Cardiac muscle cell (in vitro differentiated cells and primary cell): ENCODE results near the gene TRIOBP. TPM values are rescaled to one million over a fixed set of nuclear protein-coding genes. Genes with fewer than 3 reads are reported as not detected.
A peak's percentile ranks its signal among the peaks of the same experiment; 100 is the strongest.

ENCODE experiments used
- DNase-seq, 2 donors: peaks; one replicate each; pipeline versions ENCODE4 v3.0.0 to v3.0.0-alpha.2; 2010 to 2017; ENCODE audit warnings: low read depth in 1 of 2, low spot score in 1 of 2
- H3K27ac ChIP-seq: fragments of 200-600 bp; sonication (generic); 2 replicates; pipeline ENCODE4 v1.5.1; 2016
- H3K27me3 ChIP-seq: fragments of 200-600 bp; sonication (generic); 2 replicates; pipeline ENCODE4 v1.6.0; 2016; ENCODE audit warnings: control low read depth
- H3K36me3 ChIP-seq: fragments of 200-600 bp; sonication (generic); 2 replicates; pipeline ENCODE4 v1.5.1; 2016; ENCODE audit warnings: control low read depth
- H3K4me1 ChIP-seq: fragments of 200-600 bp; sonication (generic); 2 replicates; pipeline ENCODE4 v1.8.1; 2017; ENCODE audit warnings: low read depth, mild to moderate bottlenecking, mixed run types
- H3K4me3 ChIP-seq: fragments of 200-600 bp; sonication (generic); 2 replicates; pipeline ENCODE4 v1.5.1; 2016; ENCODE audit warnings: mild to moderate bottlenecking
- H3K9me3 ChIP-seq: fragments of 200-600 bp; sonication (generic); 2 replicates; pipeline ENCODE4 v1.5.1; 2017; ENCODE audit warnings: low read depth, mild to moderate bottlenecking, control low read depth
- polyA plus RNA-seq: library from polyadenylated mRNA; unstranded; fragments of >200 nt; fragmentation: Nextera tagmentation; extraction: Ambion mirVana; gene quantifications from 2 replicates; pipeline ENCODE4 v1.2.1, GENCODE V29; 2016
- total RNA-seq: library from RNA; depleted of rRNA; stranded (reverse); fragments of >200 nt; gene quantifications from 2 replicates; pipeline ENCODE4 v1.2.3, GENCODE V29; 2016
- TF ChIP-seq, protein P1 (sequence below): IDR thresholded peaks from 2 replicates; pipeline ENCODE4 v1.5.1; 2012; ENCODE audit warnings: low read depth, mild to moderate bottlenecking, low read length

Gene TRIOBP
- total and polyA plus RNA-seq, 2 experiments from 2014 or later: 150 to 202 TPM

DNA sequence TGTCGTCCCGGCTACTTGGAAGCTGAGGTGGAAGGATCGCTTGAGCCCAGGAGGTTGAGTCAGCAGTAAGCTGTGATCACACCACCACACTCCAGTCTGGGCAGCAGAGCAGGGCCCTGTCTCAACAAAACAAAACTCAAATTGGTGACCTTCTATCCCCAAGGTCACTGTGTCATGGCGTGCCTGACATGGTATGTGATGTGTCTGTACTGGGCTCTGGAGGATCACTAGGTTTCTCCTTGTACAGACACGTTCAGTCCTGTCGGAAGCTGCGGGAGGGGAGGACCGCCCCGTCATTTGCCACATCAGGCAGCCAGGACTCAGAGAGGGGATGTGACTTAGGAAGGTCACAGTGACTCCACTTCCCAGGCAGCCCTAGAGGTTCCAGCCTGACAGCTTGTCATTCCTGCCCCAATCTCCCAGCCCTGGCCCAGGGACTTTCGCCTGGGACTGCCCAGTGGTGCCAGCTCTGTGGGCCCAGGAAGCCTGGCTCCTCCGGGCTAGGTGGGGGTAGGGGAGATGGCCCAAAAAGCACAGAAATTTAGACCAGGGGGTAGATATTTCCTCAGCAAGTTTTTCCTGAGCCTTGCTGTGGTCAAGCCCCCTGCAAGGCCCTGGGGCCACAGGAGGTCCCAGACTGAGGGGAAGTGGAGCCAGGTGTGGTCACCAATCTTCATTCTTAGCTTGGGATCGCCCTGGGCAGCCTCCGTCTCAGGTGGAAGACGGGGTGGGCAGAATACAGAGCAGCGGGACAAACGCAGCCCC lies 53.2 kb downstream of the TRIOBP start:
- H3K9me3 ChIP-seq: no peaks in the 10 kb centered on the region
- TF ChIP-seq, protein P1, sequence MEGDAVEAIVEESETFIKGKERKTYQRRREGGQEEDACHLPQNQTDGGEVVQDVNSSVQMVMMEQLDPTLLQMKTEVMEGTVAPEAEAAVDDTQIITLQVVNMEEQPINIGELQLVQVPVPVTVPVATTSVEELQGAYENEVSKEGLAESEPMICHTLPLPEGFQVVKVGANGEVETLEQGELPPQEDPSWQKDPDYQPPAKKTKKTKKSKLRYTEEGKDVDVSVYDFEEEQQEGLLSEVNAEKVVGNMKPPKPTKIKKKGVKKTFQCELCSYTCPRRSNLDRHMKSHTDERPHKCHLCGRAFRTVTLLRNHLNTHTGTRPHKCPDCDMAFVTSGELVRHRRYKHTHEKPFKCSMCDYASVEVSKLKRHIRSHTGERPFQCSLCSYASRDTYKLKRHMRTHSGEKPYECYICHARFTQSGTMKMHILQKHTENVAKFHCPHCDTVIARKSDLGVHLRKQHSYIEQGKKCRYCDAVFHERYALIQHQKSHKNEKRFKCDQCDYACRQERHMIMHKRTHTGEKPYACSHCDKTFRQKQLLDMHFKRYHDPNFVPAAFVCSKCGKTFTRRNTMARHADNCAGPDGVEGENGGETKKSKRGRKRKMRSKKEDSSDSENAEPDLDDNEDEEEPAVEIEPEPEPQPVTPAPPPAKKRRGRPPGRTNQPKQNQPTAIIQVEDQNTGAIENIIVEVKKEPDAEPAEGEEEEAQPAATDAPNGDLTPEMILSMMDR: no peak
- no peak overlapping the region for H3K4me3 ChIP-seq
- H3K36me3 ChIP-seq: peaks cover 12% of the 10 kb centered on the region
- H3K27me3 ChIP-seq: no peaks in the 10 kb centered on the region
- peak overlapping the region; percentile 84 for H3K27ac ChIP-seq
- peaks cover 48% of the 10 kb centered on the region for H3K4me1 ChIP-seq
- DNase-seq: peak; percentile 33 to 50

GRCh38 chr22:37750596-37751162 lies 53.8 kb downstream of the TRIOBP start:
- peak overlapping the region; percentile 84 for H3K27ac ChIP-seq
- H3K36me3 ChIP-seq: peaks cover 17% of the 10 kb centered on the region
- H3K4me3 ChIP-seq: no peak overlapping the region
- H3K4me1 ChIP-seq: peaks cover 48% of the 10 kb centered on the region
- DNase-seq: no peak
- no peaks in the 10 kb centered on the region for H3K9me3 ChIP-seq
- no peaks in the 10 kb centered on the region for H3K27me3 ChIP-seq
- TF ChIP-seq, protein P1: no peak

- peaks cover 48% of the 10 kb centered on the region for H3K4me1 ChIP-seq
- peak overlapping the region; percentile 35 for H3K27ac ChIP-seq
These were observed 54.8 kb downstream of the TRIOBP start for GRCh38 chr22:37751449-37752188.

DNA sequence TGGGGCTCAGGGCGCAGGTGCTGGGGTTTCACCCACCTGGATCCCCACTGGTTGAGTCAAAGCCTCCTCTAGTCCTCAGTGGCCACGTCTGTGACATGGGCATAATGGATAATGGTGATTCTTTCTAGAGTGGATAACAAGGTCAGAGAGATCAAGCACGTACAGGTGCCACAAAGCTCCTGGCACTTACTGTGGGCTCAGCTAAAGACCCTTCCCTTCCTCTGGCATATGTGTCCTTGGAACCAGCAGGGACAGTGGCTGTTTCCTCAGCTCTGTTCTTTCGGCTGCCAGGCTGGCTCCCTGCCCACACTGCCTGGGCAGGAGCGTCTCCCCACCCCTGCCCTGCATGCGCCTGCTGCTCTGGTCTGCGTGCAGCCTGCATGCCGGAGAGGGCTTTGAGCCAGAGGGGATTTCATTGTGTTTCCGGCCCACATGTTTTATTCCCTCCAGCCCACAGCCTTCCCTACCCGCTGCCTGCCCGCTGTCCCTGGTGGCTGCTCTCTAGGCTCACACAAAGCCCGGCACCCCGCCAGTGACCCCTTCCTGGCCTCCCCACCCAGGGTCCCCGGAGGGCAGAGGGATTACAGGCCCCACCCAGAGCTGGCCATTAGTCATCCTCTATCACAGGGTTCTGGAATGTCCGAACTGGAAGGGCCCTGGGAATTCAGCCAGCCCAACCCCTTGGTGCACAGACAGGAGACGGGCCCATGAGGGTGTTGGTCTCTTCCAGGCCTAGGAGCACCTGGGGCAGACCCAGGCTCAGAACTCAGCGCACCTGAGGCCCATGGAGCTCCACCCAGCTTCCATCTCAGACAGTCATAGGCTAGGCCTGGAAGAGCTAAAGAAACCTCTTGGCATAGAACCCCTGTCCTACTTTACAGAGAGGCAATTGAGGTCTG lies 55.6 kb downstream of the TRIOBP start:
- Histone ChIP-seq H3K27me3 (no peaks in the 10 kb centered on the region), H3K4me3 (no peak overlapping the region), H3K4me1 (peaks cover 42% of the 10 kb centered on the region), H3K27ac (peak overlapping the region; percentile 48), H3K9me3 (no peaks in the 10 kb centered on the region), H3K36me3 (peaks cover 22% of the 10 kb centered on the region)
- peak in 1 of 2 donors; percentile 99 for DNase-seq
- TF ChIP-seq, protein P1: peak; percentile 25

More at GRCh38 chr22:37751449-37752188, 54.8 kb downstream of the TRIOBP start:
- Histone ChIP-seq H3K4me3 (no peak overlapping the region), H3K36me3 (peaks cover 22% of the 10 kb centered on the region), H3K27me3 (no peaks in the 10 kb centered on the region), H3K9me3 (no peaks in the 10 kb centered on the region)
- no peak for DNase-seq
- TF ChIP-seq, protein P1: no peak

DNA sequence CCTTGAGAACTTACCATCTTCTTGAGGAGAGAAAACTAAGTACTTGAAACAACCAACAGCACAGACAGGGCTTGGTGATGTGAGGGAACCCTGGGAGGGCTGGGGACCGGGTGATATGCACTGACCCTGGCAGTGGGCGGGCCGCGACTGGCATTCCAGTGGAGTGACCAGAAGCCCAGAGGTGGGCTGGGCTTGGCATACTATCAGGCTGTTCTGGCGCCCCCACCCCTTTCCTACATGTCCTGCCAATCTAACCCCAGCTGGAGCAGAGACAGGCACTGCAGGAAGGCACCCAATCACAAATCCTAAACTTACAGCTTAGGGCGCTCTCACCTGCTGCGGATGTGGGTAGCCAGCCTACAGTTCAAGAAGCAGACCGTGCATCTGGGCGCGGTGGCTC lies 56.9 kb downstream of the TRIOBP start:
- DNase-seq: no peak
- H3K27ac ChIP-seq: no peak overlapping the region
- TF ChIP-seq, protein P1: no peak
- no peak overlapping the region for H3K4me3 ChIP-seq
- peaks cover 29% of the 10 kb centered on the region for H3K4me1 ChIP-seq
- no peaks in the 10 kb centered on the region for H3K27me3 ChIP-seq
- H3K9me3 ChIP-seq: no peaks in the 10 kb centered on the region
- H3K36me3 ChIP-seq: peaks cover 30% of the 10 kb centered on the region
